H1 (cell line): ENCODE data around the gene PLAA. TPM values are rescaled to one million over a fixed set of nuclear protein-coding genes. Genes with fewer than 3 reads are reported as not detected.

Experiments used
- CTCF ChIA-PET: fragments of 300-600 bp; sonication (Branson Sonifier 250); formaldehyde crosslinking; loops from one replicate; lab custom pipeline; 2021; ENCODE audit not compliant: partially characterized antibody; lab: Charles Lee
- POLR2A ChIA-PET: fragments of 300-600 bp; sonication (Branson Sonifier 250); formaldehyde crosslinking; loops from one replicate; lab custom pipeline; 2021; ENCODE audit warnings: inconsistent platforms; ENCODE audit not compliant: partially characterized antibody; lab: Charles Lee
- DNase-seq, 2 experiments: peaks; one replicate each; pipeline versions ENCODE4 v3.0.0 to v3.0.0-alpha.2; 2010 to 2022; ENCODE audit warnings: low spot score in 2 of 2, low read depth in 1 of 2, mixed read lengths in 1 of 2
- FAIRE-seq: peaks from 2 replicates; lab custom pipeline; 2011; peaks lifted over from hg19 to GRCh38; lab: Jason Lieb, UNC
- H2AFZ ChIP-seq: 2 replicates; pipeline ENCODE4 v1.8.1; 2012; ENCODE audit warnings: low read length, inconsistent platforms
- H2AK5ac ChIP-seq: 2 replicates; pipeline ENCODE4 v1.6.1; 2013; ENCODE audit warnings: low read depth, low read length
- H2BK120ac ChIP-seq: replicated peaks from 2 replicates; pipeline ENCODE3; 2013; ENCODE audit warnings: low read depth, low read length, inconsistent platforms
- H2BK12ac ChIP-seq: 2 replicates; pipeline ENCODE4 v1.6.1; 2013; ENCODE audit warnings: low read depth, low read length
- H2BK15ac ChIP-seq: 2 replicates; pipeline ENCODE4 v1.6.1; 2013; ENCODE audit warnings: low read length
- H2BK20ac ChIP-seq: 2 replicates; pipeline ENCODE4 v1.6.1; 2013; ENCODE audit warnings: low read length
- H2BK5ac ChIP-seq: 2 replicates; pipeline ENCODE4 v1.6.1; 2013; ENCODE audit warnings: low read depth, low read length
- H3K14ac ChIP-seq: 2 replicates; pipeline ENCODE4 v1.6.1; 2013; ENCODE audit warnings: inconsistent platforms; ENCODE audit not compliant: insufficient read length
- H3K18ac ChIP-seq: 2 replicates; pipeline ENCODE4 v1.6.1; 2013; ENCODE audit warnings: low read length; ENCODE audit errors: extremely low read depth
- H3K23ac ChIP-seq: 2 replicates; pipeline ENCODE4 v1.6.1; 2013; ENCODE audit warnings: inconsistent platforms; ENCODE audit not compliant: insufficient read length
- H3K23me2 ChIP-seq: 2 replicates; pipeline ENCODE4 v1.6.1; 2013; ENCODE audit warnings: low read depth, low read length
- H3K27ac ChIP-seq: 2 replicates; pipeline ENCODE4 v1.6.1; 2011; ENCODE audit warnings: low read depth, low read length, inconsistent platforms
- H3K27me3 ChIP-seq, 4 experiments: replicated peaks in 1 of 4; 1 replicate in 1 of 4; 2 replicates in 3 of 4; pipeline versions ENCODE4 v1.6.1 to v1.8.1; 2011 to 2013; ENCODE audit warnings: low read length in 3 of 4, mild to moderate bottlenecking in 3 of 4, inconsistent platforms in 2 of 4, mixed read lengths in 2 of 4, moderate library complexity in 1 of 4; ENCODE audit not compliant: control insufficient read depth in 3 of 4, insufficient read depth in 3 of 4; ENCODE audit errors: extremely low read depth in 1 of 4
- H3K36me3 ChIP-seq, 4 experiments: 2 replicates each; pipeline versions ENCODE4 v1.6.1 to v1.8.1; 2011 to 2013; ENCODE audit warnings: mild to moderate bottlenecking in 4 of 4, low read length in 3 of 4, moderate library complexity in 2 of 4, control low read depth in 1 of 4, inconsistent platforms in 1 of 4; ENCODE audit not compliant: insufficient read depth in 4 of 4, control insufficient read depth in 2 of 4
- H3K4ac ChIP-seq: replicated peaks from 2 replicates; pipeline ENCODE3; 2013; ENCODE audit warnings: low read length, low read depth, mixed read lengths, inconsistent platforms; ENCODE audit not compliant: insufficient read length
- H3K4me1 ChIP-seq, 4 experiments: replicated peaks in 1 of 4; 1 replicate in 1 of 4; 2 replicates in 3 of 4; pipeline versions ENCODE4 v1.6.1 to v1.8.1; 2011 to 2013; ENCODE audit warnings: low read length in 3 of 4, inconsistent platforms in 2 of 4, mixed read lengths in 1 of 4; ENCODE audit not compliant: insufficient read depth in 4 of 4, control insufficient read depth in 3 of 4
- H3K4me2 ChIP-seq, 2 experiments: 2 replicates each; pipeline versions ENCODE4 v1.6.1 to v1.8.1; 2011 to 2013; ENCODE audit warnings: low read depth in 2 of 2, low read length in 2 of 2, control low read depth in 1 of 2, inconsistent platforms in 1 of 2, mild to moderate bottlenecking in 1 of 2; ENCODE audit not compliant: insufficient read depth in 1 of 2
- H3K4me3 ChIP-seq, 4 experiments: fragments of 200-600, 300-600 bp in 1 of 4; sonication (generic), shearing (Covaris generic), sonication (Bioruptor Twin) in 1 of 4; 2 replicates each; pipeline versions ENCODE4 v1.5.1 to v1.8.1; 2011 to 2016; ENCODE audit warnings: low read length in 4 of 4, low read depth in 3 of 4, control low read depth in 2 of 4, inconsistent platforms in 2 of 4, mild to moderate bottlenecking in 2 of 4, mixed read lengths in 1 of 4, moderate library complexity in 1 of 4; ENCODE audit not compliant: insufficient read depth in 2 of 4; ENCODE audit errors: extremely low read depth in 1 of 4
- H3K56ac ChIP-seq: replicated peaks from 2 replicates; pipeline ENCODE3; 2013; ENCODE audit warnings: low read depth, mild to moderate bottlenecking, mixed read lengths, low read length, inconsistent platforms; ENCODE audit not compliant: insufficient read length
- H3K79me1 ChIP-seq: 2 replicates; pipeline ENCODE4 v1.6.1; 2013; ENCODE audit warnings: low read depth, low read length, control low read depth
- H3K79me2 ChIP-seq, 2 experiments: 2 replicates each; pipeline versions ENCODE4 v1.6.1 to v1.8.1; 2012 to 2013; ENCODE audit warnings: low read length in 2 of 2, mild to moderate bottlenecking in 2 of 2, inconsistent platforms in 1 of 2; ENCODE audit not compliant: insufficient read depth in 2 of 2, control insufficient read depth in 1 of 2
- H3K9ac ChIP-seq, 4 experiments: replicated peaks in 1 of 4; 1 replicate in 1 of 4; 2 replicates in 3 of 4; pipeline versions ENCODE4 v1.6.1 to v1.8.1; 2011 to 2013; ENCODE audit warnings: low read depth in 3 of 4, low read length in 3 of 4, control low read depth in 2 of 4, mild to moderate bottlenecking in 2 of 4, moderate library complexity in 2 of 4, inconsistent platforms in 1 of 4; ENCODE audit errors: extremely low read depth in 1 of 4
- H3K9me3 ChIP-seq, 2 experiments: 2 replicates each; pipeline versions ENCODE4 v1.6.1 to v1.8.1; 2012 to 2013; ENCODE audit warnings: mild to moderate bottlenecking in 2 of 2, moderate library complexity in 2 of 2, control low read depth in 1 of 2, inconsistent platforms in 1 of 2, low read depth in 1 of 2, low read length in 1 of 2, mixed read lengths in 1 of 2; ENCODE audit not compliant: insufficient read depth in 2 of 2
- H4K20me1 ChIP-seq, 2 experiments: replicated peaks in 1 of 2; 2 replicates each; pipeline versions ENCODE3 to v1.8.1; 2011 to 2013; ENCODE audit warnings: inconsistent platforms in 2 of 2, low read length in 2 of 2, mild to moderate bottlenecking in 1 of 2; ENCODE audit not compliant: insufficient read depth in 2 of 2, control insufficient read depth in 1 of 2
- H4K5ac ChIP-seq: 2 replicates; pipeline ENCODE4 v1.6.1; 2013; ENCODE audit warnings: low read length, low read depth, mixed read lengths, inconsistent platforms; ENCODE audit not compliant: insufficient read length
- H4K8ac ChIP-seq: 2 replicates; pipeline ENCODE4 v1.8.0; 2013; ENCODE audit warnings: mild to moderate bottlenecking, moderate library complexity, low read length, inconsistent platforms; ENCODE audit not compliant: insufficient read depth; ENCODE audit errors: extremely low read depth
- H4K91ac ChIP-seq: replicated peaks from 2 replicates; pipeline ENCODE3; 2013; ENCODE audit warnings: low read length, mixed read lengths, inconsistent platforms; ENCODE audit not compliant: insufficient read length
- ASH2L ChIP-seq: fragments of 200-600, 300-600 bp; sonication (generic); IDR thresholded peaks from one replicate; pipeline ENCODE4 v1.7.1; 2017; ENCODE audit warnings: low read length
- CBX5 ChIP-seq: fragments of 300-800, 300-1000 bp; sonication (generic); IDR thresholded peaks from 2 replicates; pipeline ENCODE4 v1.7.1; 2016; ENCODE audit warnings: antibody characterized with exemption, low read length, low read depth
- CTBP2 ChIP-seq: IDR thresholded peaks from 2 replicates; pipeline ENCODE4 v1.7.0; 2011; ENCODE audit warnings: borderline replicate concordance, mild to moderate bottlenecking, moderate library complexity, mixed read lengths, low read length; ENCODE audit not compliant: insufficient read depth, insufficient read length
- EZH2 ChIP-seq: fragments of 200-600 bp; sonication (generic); IDR thresholded peaks from 2 replicates; pipeline ENCODE4 v1.7.1; 2012; ENCODE audit warnings: low read depth, mild to moderate bottlenecking, moderate library complexity, low read length, inconsistent platforms; ENCODE audit not compliant: severe bottlenecking
- HDAC2 ChIP-seq, 2 experiments: fragments of 300-600 bp in 1 of 2; sonication (generic) in 1 of 2; IDR thresholded peaks; 2 replicates each; pipeline ENCODE4 v1.6.1; 2011 to 2012; ENCODE audit warnings: low read depth in 2 of 2, low read length in 2 of 2, mild to moderate bottlenecking in 2 of 2, moderate library complexity in 2 of 2, borderline replicate concordance in 1 of 2, inconsistent platforms in 1 of 2
- MAFK ChIP-seq: IDR thresholded peaks from 2 replicates; pipeline ENCODE4 v1.6.1; 2012; ENCODE audit warnings: low read depth, mild to moderate bottlenecking, improper control_type of control experiment, low read length
- RAD21 ChIP-seq, 2 experiments: IDR thresholded peaks in 1 of 2; conservative IDR thresholded peaks in 1 of 2; 2 replicates each; pipeline ENCODE4 v1.6.1; 2011; ENCODE audit warnings: low read depth in 2 of 2, low read length in 2 of 2, improper control_type of control experiment in 1 of 2, inconsistent platforms in 1 of 2, mild to moderate bottlenecking in 1 of 2, moderate library complexity in 1 of 2
- SP1 ChIP-seq: IDR thresholded peaks from 2 replicates; pipeline ENCODE4 v1.6.1; 2011; ENCODE audit warnings: low read depth, low read length
- SP4 ChIP-seq: IDR thresholded peaks from 2 replicates; pipeline ENCODE4 v1.6.1; 2012; ENCODE audit warnings: low read length, inconsistent platforms
- SRF ChIP-seq: IDR thresholded peaks from 2 replicates; pipeline ENCODE4 v1.6.1; 2011; ENCODE audit warnings: mild to moderate bottlenecking, low read depth, low read length, moderate library complexity
- TAF1 ChIP-seq: IDR thresholded peaks from 2 replicates; pipeline ENCODE4 v1.6.1; 2011; ENCODE audit warnings: mild to moderate bottlenecking, low read depth, low read length
- TEAD4 ChIP-seq: IDR thresholded peaks from 2 replicates; pipeline ENCODE4 v1.6.1; 2012; ENCODE audit warnings: low read depth, low read length, inconsistent platforms, mixed read lengths
- WGBS, 2 experiments: shearing (Covaris generic) in 1 of 2; methylation state at CpG; one replicate each; pipeline versions ENCODE4 v1.1.6 to v1.1.7; 2013 to 2015; ENCODE audit warnings: low lambda C conversion rate in 2 of 2, mixed read lengths in 2 of 2, inconsistent platforms in 1 of 2, low coverage in 1 of 2, missing lambda C conversion rate in 1 of 2; ENCODE audit not compliant: insufficient replicate concordance in 2 of 2, insufficient coverage in 1 of 2, insufficient read length in 1 of 2; ENCODE audit errors: extremely low coverage in 1 of 2, missing lambda C conversion rate in 1 of 2; 5-methylcytosine and 5-hydroxymethylcytosine counted together
- polyA plus RNA-seq, 7 experiments: library from polyadenylated mRNA; depleted of rRNA in 3 of 7; stranded (reverse) in 5 of 7; unstranded in 2 of 7; fragments of >200 nt in 5 of 7; fragments of 200-250 nt in 2 of 7; gene quantifications; 1 replicate in 5 of 7; 2 replicates in 1 of 7; 4 replicates in 1 of 7; pipeline versions ENCODE4 v1.2.1 to v1.2.3, GENCODE V29; 2011 to 2013; ENCODE audit warnings: missing spikeins in 2 of 7, mixed read lengths in 2 of 7
- total RNA-seq: library from RNA; stranded (reverse); fragmentation: NEBNext Ultra II Directional; extraction: Animal tissue kit (Norgen Biotek cat#: 25700); gene quantifications from 2 replicates; pipeline ENCODE4 v1.2.1, GENCODE V29; 2021
- TF ChIP-seq, protein P1 (sequence below): IDR thresholded peaks from 2 replicates; pipeline ENCODE4 v1.6.1; 2011; ENCODE audit warnings: low read depth, mild to moderate bottlenecking, low read length; ENCODE audit not compliant: insufficient read depth

PLAA gene
- total and polyA plus RNA-seq, 2 of the 8 experiments (the other 6 are each of a cell fraction or from before 2014, with no cell fraction given): 19.2 to 64.2 TPM

DNA sequence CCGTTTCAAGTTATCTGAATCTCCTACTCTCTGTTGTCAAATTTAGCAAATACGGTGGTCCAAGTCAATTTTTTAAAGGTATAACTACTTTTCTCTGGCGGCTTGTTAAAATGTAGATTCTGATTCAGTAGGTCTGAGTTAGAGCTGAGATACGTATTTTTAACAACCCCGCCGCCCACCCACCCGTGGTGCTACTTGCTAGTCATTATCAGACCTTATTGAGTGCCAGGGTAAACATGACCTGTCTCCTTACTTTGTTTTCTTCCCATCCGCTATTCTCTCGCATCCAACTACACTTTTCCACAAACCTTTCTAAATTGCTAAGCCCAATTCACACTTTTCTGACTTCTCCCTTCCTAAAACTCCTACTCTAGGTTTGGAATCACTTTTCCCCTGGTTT is 694 bp upstream of the PLAA start:
- DNase-seq (no peak), FAIRE-seq (no peak)
- peak overlapping the region; percentile 80 for H4K5ac ChIP-seq
- H2AK5ac ChIP-seq: no peak overlapping the region
- 3 to 100% methylated on average over 2 to 9 of the region's 9 CpGs for WGBS, 2 experiments
- H2AFZ ChIP-seq: 0 out of 2 replicates have a peak overlapping the region, but pooled peaks have one; percentile 76
- H3K4me1 ChIP-seq: peaks cover 0 to 1% (median 0%) of the 10 kb centered on the region in 4 experiments; a peak in 4 of 7 replicates
- H4K91ac ChIP-seq: peak overlapping the region; percentile 80
- H2BK120ac ChIP-seq: no peak overlapping the region
- H3K56ac ChIP-seq: peak overlapping the region; percentile 71
- no peak overlapping the region; the same call in 1 of the 2 replicates for H3K18ac ChIP-seq
- H3K79me2 ChIP-seq: peaks cover 30 to 40% of the 10 kb centered on the region in 2 experiments
- peak overlapping the region; percentile 96 for H3K27ac ChIP-seq
- no peak overlapping the region for H3K14ac ChIP-seq
- CTCF ChIA-PET: interaction anchor here (1.0 to 1.3 kb wide), 4 partner anchors 12 to 90 kb away, joined by 3 to 4 read pairs (median 3); no protein-coding TSS in a partner anchor
- peaks cover 5% of the 10 kb centered on the region for H3K23me2 ChIP-seq
- peaks cover 0 to 4% of the 10 kb centered on the region in 2 experiments for H4K20me1 ChIP-seq
- no peak overlapping the region for H2BK15ac ChIP-seq
- H3K4me3 ChIP-seq: peak overlapping the region; percentile 93 to 97 (median 96)
- H3K9ac ChIP-seq: peak overlapping the region; percentile 85 to 97 (median 88)
- POLR2A ChIA-PET: interaction anchor here (1.1 to 2.5 kb wide), 9 partner anchors 8 to 56 kb away, joined by 3 to 21 read pairs (median 7); partner anchors contain the start of genes CAAP1 and IFT74
- H3K23ac ChIP-seq: no peak overlapping the region
- H3K27me3 ChIP-seq: no peaks in the 10 kb centered on the region
- peaks cover 9% of the 10 kb centered on the region for H3K79me1 ChIP-seq
- no peaks in the 10 kb centered on the region; a peak in 1 of 8 replicates for H3K36me3 ChIP-seq
- H2BK5ac ChIP-seq: no peak overlapping the region
- H3K4ac ChIP-seq: peak overlapping the region; percentile 70
- H3K9me3 ChIP-seq: no peaks in the 10 kb centered on the region
- no peak overlapping the region for H4K8ac ChIP-seq
- no peak overlapping the region for H2BK12ac ChIP-seq
- no peak overlapping the region for H2BK20ac ChIP-seq
- peak overlapping the region; percentile 71 to 82 for H3K4me2 ChIP-seq
- TF ChIP-seq ASH2L (no peak), HDAC2 (IDR thresholded peaks at IDR 0.05; ENCODE audit: borderline replicate concordance in 1 of 2, low read depth in 2 of 2, low read length in 2 of 2) (no peak), SRF (no peak), MAFK (no peak), SP4 (no peak), RAD21 (IDR thresholded peaks at IDR 0.05 in 1 of 2, conservative IDR thresholded peaks at IDR 0.05 in 1 of 2; ENCODE audit: low read depth in 2 of 2, low read length in 2 of 2) (no peak), EZH2 (no peak), TEAD4 (no peak), TAF1 (no peak), CBX5 (no peak), SP1 (no peak), CTBP2 (no peak)
- TF ChIP-seq, protein P1, sequence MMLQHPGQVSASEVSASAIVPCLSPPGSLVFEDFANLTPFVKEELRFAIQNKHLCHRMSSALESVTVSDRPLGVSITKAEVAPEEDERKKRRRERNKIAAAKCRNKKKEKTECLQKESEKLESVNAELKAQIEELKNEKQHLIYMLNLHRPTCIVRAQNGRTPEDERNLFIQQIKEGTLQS: no peak
